CD4-positive, alpha-beta T cell (primary cell): ENCODE results near the gene BCO2. TPM values are rescaled to one million over a fixed set of nuclear protein-coding genes. Genes with fewer than 3 reads are reported as not detected.

Experiments
- ATAC-seq: fragments of 200-7000 bp; cut with Tn5 transposase; one replicate; pipeline ENCODE4 v1.10.0; 2022; ENCODE audit warnings: mild to moderate bottlenecking; ENCODE audit not compliant: poor library complexity
- CTCF ChIA-PET: fragments of 350-600 bp; sonication (Branson Sonifier 250); formaldehyde crosslinking; loops from one replicate; lab custom pipeline; 2021; ENCODE audit warnings: antibody characterized with exemption, inconsistent platforms; lab: Charles Lee
- POLR2A ChIA-PET: fragments of 350-600 bp; sonication (Branson Sonifier 250); formaldehyde crosslinking; loops from one replicate; lab custom pipeline; 2021; ENCODE audit warnings: antibody characterized with exemption, inconsistent platforms; lab: Charles Lee
- DNase-seq, 14 experiments: peaks; one replicate each; pipeline ENCODE4 v3.0.0-alpha.2; 2013 to 2020; ENCODE audit warnings: mixed read lengths in 2 of 14
- H3K27ac ChIP-seq, 2 donors: one replicate each; pipeline versions ENCODE4 v1.5.1 to v1.7.0; 2013; ENCODE audit warnings: low read length in 2 of 2, low read depth in 1 of 2, mild to moderate bottlenecking in 1 of 2
- H3K27me3 ChIP-seq, 2 experiments: 1 replicate in 1 of 2; 2 replicates in 1 of 2; pipeline versions ENCODE4 v1.6.1 to v1.7.0; 2013; ENCODE audit warnings: low read length in 2 of 2, control low read depth in 1 of 2, mild to moderate bottlenecking in 1 of 2, moderate library complexity in 1 of 2; ENCODE audit not compliant: insufficient read depth in 2 of 2, control insufficient read depth in 1 of 2
- H3K36me3 ChIP-seq: one replicate; pipeline ENCODE4 v1.6.1; 2013; ENCODE audit warnings: low read length, control low read depth; ENCODE audit not compliant: insufficient read depth
- H3K4me1 ChIP-seq: one replicate; pipeline ENCODE4 v1.6.1; 2013; ENCODE audit warnings: low read length, control low read depth; ENCODE audit not compliant: insufficient read depth
- H3K4me3 ChIP-seq: one replicate; pipeline ENCODE4 v1.5.1; 2013; ENCODE audit warnings: mild to moderate bottlenecking, low read length, moderate library complexity
- H3K9me3 ChIP-seq, 2 experiments: 1 replicate in 1 of 2; 2 replicates in 1 of 2; pipeline versions ENCODE4 v1.6.1 to v1.7.0; 2013; ENCODE audit warnings: low read length in 2 of 2, mild to moderate bottlenecking in 2 of 2, control low read depth in 1 of 2, moderate library complexity in 1 of 2; ENCODE audit not compliant: control insufficient read depth in 1 of 2, insufficient read depth in 1 of 2
- H3K27ac Mint-ChIP-seq: one replicate; pipeline ENCODE4 v1.8.0; 2020; ENCODE audit warnings: mixed read lengths
- H3K27me3 Mint-ChIP-seq: one replicate; pipeline ENCODE4 v1.8.0; 2021; ENCODE audit warnings: mixed read lengths
- H3K36me3 Mint-ChIP-seq: one replicate; pipeline ENCODE4 v1.8.0; 2021; ENCODE audit warnings: low read depth, mixed read lengths
- H3K4me1 Mint-ChIP-seq: one replicate; pipeline ENCODE4 v1.8.0; 2021; ENCODE audit warnings: low read depth, mixed read lengths
- H3K4me3 Mint-ChIP-seq: one replicate; pipeline ENCODE4 v1.8.0; 2020; ENCODE audit warnings: mild to moderate bottlenecking, mixed read lengths
- H3K9me3 Mint-ChIP-seq: one replicate; pipeline ENCODE4 v1.8.0; 2020; ENCODE audit warnings: mixed read lengths
- intact Hi-C, 2 experiments: fragments of 100-400 bp; cut with DNase I in 1 of 2; cut with micrococcal nuclease in 1 of 2; formaldehyde crosslinking; loops; one replicate each; pipeline versions ENCODE4 v1.15.1 to v1.9.0; 2023 to 2025; cut with DNase I, micrococcal nuclease
- total RNA-seq, 174 experiments: library from RNA in 2 of 174; stranded (reverse) in 2 of 174; gene quantifications; one replicate each; pipeline ENCODE4 v1.2.3 and lab custom pipeline; 2021 to 2026
- TF ChIP-seq, protein P1 (sequence below): fragments of 200-600 bp; IDR thresholded peaks from one replicate; pipeline ENCODE4 v1.8.0; 2022; ENCODE audit warnings: antibody characterized with exemption, mild to moderate bottlenecking

Gene BCO2
- total RNA-seq, 2 experiments from 2014 or later, result 1.1 to 1.5 TPM

DNA sequence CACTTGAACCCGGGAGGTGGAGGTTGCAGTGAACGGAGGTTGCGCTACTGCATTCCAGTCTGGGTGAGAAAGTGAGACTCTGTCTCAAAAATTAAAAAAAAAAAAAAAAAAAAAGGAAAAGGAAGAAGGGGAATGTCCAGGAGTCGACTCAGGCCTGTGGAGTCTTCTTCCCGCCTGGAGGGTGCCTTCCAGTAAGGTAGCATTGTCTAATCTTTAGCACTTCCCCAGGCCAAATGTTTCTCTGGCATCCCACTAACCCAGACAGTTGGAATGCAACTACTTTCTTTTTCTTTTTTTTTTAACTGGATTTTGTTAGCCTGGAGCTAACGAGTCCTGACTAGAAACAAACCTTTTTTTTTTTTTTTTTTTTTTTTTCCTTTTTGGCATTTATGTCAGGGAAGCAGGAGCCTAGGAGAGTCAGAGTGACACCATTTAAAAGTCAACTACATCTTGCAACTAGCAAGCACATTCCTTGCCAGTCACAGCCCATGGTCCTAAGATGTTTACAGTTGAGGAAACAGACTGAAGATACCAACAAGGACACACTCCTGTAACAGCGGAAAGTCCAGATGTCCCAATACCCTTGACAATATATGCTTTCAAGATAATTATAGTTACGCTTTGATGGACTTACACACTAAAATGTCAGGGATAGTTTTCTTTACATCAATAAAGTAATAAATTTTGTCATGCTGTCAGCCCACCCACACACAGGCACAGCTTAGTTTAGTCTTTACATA is 74.7 kb downstream of the BCO2 start:
- Histone ChIP-seq H3K4me1 (no peaks in the 10 kb centered on the region), H3K36me3 (no peaks in the 10 kb centered on the region), H3K9me3 (peaks cover 0 to 3% of the 10 kb centered on the region in 2 experiments), H3K27ac (no peak overlapping the region), H3K27me3 (no peaks in the 10 kb centered on the region), H3K4me3 (no peak overlapping the region)
- ChIA-PET POLR2A (no interaction called here), CTCF (no interaction called here)
- Mint-ChIP-seq H3K36me3 (no peaks in the 10 kb centered on the region), H3K4me1 (no peaks in the 10 kb centered on the region), H3K9me3 (peaks cover 2% of the 10 kb centered on the region), H3K27ac (no peak overlapping the region), H3K4me3 (no peak overlapping the region), H3K27me3 (no peaks in the 10 kb centered on the region)
- TF ChIP-seq, protein P1, sequence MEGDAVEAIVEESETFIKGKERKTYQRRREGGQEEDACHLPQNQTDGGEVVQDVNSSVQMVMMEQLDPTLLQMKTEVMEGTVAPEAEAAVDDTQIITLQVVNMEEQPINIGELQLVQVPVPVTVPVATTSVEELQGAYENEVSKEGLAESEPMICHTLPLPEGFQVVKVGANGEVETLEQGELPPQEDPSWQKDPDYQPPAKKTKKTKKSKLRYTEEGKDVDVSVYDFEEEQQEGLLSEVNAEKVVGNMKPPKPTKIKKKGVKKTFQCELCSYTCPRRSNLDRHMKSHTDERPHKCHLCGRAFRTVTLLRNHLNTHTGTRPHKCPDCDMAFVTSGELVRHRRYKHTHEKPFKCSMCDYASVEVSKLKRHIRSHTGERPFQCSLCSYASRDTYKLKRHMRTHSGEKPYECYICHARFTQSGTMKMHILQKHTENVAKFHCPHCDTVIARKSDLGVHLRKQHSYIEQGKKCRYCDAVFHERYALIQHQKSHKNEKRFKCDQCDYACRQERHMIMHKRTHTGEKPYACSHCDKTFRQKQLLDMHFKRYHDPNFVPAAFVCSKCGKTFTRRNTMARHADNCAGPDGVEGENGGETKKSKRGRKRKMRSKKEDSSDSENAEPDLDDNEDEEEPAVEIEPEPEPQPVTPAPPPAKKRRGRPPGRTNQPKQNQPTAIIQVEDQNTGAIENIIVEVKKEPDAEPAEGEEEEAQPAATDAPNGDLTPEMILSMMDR, result no peak
- intact Hi-C loops, result no loop called here
- DNase-seq, result no peak
- no peak for ATAC-seq

DNA sequence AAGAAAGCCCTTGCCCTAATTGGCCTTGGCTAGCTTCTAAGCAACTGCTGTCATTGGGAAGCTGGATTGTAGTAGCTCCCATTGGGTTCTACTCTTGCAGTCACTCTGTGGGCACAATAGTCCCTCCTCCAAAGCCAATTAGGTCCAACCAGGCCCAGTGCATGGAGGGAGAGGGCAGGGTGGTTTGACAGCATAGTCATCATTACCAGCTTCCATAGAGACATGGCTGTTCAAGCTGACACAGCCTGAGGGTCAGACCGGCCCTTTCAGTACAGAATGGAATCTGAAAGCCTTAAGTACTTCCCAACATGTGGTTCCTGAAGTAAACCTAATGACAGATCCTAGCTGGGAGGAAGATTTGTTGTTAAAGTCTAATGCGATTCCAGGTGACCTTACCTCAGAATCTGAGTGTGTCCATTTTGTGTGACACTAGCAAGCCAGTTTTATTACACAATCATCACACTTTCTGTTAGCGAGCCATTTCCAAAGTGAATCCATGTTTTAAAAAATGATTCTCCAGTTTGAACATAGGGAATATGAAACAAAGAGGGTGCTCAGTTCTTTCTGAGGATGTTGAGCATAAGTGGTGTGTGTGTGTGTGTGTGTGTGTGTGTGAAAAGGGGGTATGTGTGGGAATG is 78.4 kb downstream of the BCO2 start:
- H3K27ac Mint-ChIP-seq, result no peak overlapping the region
- no peaks in the 10 kb centered on the region for H3K4me1 Mint-ChIP-seq
- H3K4me3 Mint-ChIP-seq, result no peak overlapping the region
- TF ChIP-seq, protein P1, result no peak
- no peaks in the 10 kb centered on the region for H3K27me3 Mint-ChIP-seq
- H3K9me3 ChIP-seq, result no peaks in the 10 kb centered on the region
- CTCF ChIA-PET, result no interaction called here
- intact Hi-C loops, result no loop called here
- no peaks in the 10 kb centered on the region for H3K9me3 Mint-ChIP-seq
- POLR2A ChIA-PET, result no interaction called here
- ATAC-seq, result no peak
- no peak overlapping the region for H3K4me3 ChIP-seq
- no peak for DNase-seq
- H3K27ac ChIP-seq, result no peak overlapping the region
- H3K4me1 ChIP-seq, result no peaks in the 10 kb centered on the region
- no peaks in the 10 kb centered on the region for H3K36me3 Mint-ChIP-seq
- no peaks in the 10 kb centered on the region for H3K36me3 ChIP-seq
- no peaks in the 10 kb centered on the region for H3K27me3 ChIP-seq

DNA sequence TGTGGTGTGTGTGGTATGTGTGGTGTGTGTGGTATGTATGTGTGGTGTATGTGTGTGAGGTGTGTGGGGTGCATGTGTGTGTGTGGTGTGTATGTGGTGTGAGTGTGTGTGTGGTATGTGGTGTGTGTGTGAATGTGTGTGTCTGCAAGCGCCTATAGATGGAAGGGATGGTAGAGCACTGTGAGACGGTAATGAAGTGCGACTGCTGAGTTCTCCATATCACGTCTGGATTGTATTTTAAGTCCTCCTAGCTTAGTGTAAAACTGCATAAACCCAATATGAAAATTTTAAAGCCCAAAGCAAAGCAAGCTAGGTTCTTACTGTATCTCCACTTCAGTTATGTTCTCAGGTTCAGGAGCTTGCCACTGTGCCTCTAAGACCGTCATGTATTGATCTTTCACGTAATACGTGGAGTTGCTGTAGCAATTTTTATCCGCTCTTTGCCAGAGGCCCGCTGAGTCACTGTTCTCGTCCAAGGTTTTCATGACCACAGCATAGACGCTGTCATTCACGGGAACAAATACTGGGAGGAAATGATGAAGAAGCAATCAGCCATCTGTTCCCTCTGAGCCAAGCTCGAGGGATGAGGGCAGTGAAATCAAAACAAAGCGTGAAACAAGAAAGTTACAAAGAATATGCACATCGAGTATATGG is 79.9 kb downstream of the BCO2 start:
- Mint-ChIP-seq H3K9me3 (no peaks in the 10 kb centered on the region), H3K36me3 (no peaks in the 10 kb centered on the region), H3K4me1 (no peaks in the 10 kb centered on the region), H3K27me3 (no peaks in the 10 kb centered on the region), H3K27ac (no peak overlapping the region), H3K4me3 (no peak overlapping the region)
- DNase-seq (no peak), ATAC-seq (no peak)
- TF ChIP-seq, protein P1, result no peak
- no peak overlapping the region for H3K27ac ChIP-seq
- H3K27me3 ChIP-seq, result no peaks in the 10 kb centered on the region
- POLR2A ChIA-PET, result no interaction called here
- intact Hi-C loops, result no loop called here
- no peaks in the 10 kb centered on the region for H3K9me3 ChIP-seq
- no peaks in the 10 kb centered on the region for H3K36me3 ChIP-seq
- CTCF ChIA-PET, result no interaction called here
- H3K4me3 ChIP-seq, result no peak overlapping the region
- H3K4me1 ChIP-seq, result no peaks in the 10 kb centered on the region
